DMS53 treated with DMSO at 0.1 percent for 48 hours (cell line): ENCODE measurements around the gene PRKAG1.
A peak's percentile ranks its signal among the peaks of the same experiment; 100 is the strongest.

Experiments used
- DNase-seq: peaks from one replicate; lab custom pipeline; 2025; ENCODE audit not compliant: unreplicated experiment; lab: John Stamatoyannopoulos, UW

Gene PRKAG1

DNA sequence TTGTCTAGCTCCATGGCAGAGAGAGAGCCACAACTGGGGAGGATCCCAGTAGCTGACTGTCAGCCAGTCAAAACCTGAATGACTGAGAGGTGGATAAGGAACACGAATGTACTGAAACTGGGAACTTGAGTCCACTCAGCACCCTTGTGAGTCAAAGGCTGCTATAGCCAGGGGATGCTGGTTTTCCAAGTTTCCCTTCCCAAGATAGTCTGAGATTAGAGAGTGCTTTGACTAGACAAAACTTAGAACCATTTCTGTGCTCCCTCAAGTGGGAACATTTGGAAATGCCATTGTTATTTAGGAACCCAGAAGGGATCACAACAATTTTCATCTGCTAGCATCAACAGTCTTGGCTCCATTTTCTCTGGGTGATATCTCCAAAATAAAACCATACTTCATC lies 4.0 kb downstream of the PRKAG1 start:
- DNase-seq = no peak

DNA sequence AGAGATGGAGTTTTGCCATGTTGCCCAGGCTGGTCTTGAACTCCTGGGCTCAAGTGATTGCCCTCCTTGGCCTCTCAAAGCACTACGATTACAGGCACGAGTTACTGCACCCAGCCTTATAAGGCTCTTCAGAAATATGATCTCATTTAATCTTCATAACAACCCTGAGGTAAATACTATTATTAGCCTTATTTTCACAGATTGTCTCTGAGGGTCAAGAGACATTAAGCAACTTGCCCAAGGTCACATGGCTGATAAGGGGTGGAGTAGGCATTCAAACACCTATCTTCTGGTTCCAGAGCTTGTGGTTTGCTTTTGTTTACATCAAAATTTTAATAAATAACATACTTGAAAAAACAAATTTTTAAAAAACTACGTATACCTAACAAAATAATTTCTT lies 5.1 kb downstream of the PRKAG1 start:
- no peak for DNase-seq

DNA sequence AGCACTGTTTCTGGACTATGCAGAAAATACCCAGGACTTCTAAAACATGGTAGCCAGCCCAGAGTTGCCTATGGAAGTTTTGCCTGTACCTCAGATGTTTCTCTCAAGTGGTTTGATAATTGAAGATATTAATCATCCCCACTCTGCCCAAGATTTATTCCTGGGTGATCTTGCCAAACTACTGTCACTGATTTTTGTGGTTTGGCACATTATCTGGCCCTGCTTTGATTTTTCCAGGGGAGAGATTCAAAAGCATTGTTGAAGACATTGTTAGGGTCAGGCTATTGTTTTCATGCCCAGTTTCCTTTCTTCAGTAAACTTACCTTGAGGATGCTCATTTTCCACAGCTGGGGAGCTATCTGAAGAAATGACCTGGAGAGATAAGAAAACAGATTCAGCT lies 5.8 kb downstream of the PRKAG1 start:
- DNase-seq = no peak

DNA sequence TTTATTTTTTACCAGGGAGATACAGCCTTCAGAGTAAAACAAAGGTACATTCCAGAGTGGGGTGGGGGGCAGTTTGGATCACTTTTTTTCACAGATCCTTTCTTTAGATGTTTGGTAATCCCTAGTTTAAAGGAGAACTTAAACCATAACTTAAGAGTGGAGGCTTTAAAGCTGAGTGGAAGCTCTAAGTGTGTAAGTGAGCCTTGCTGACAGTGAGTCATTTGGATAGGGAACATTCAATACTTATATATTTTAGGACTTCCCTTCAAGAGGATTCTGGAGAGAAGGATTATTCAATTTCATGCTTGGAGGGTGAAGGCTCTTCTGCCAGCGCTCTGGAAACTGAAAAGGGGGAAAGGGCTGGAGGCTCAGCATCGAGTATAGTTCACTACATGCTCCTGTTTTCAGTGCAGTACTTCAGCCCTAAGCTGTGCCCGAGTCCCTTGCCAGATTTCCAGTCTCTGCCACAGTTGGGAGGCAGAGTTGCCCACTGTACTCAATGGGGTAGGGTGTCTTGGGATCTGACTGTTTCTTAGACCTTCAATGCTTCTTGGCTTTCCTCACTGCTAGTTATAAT lies 8.4 kb downstream of the PRKAG1 start:
- no peak for DNase-seq

DNA sequence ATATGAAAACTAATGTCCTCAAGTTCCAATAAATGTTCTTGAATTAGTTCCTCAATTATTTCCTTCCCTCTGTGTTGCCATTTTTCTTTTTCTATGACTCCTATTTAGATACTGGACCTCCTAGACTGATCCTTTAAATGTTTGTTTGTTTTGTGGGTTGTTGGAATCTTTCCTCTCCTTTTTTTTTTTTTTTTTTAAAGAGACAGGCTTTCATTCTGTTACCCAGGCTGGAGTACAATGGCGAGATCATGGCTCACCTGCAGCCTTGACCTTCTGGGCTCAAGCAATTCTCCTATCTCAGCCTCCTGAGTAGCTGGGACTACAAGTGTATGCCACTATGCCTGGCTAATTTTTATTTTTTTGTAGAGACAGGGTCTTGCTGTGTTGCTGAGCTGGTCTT lies 9.6 kb downstream of the PRKAG1 start:
- DNase-seq = no peak

DNA sequence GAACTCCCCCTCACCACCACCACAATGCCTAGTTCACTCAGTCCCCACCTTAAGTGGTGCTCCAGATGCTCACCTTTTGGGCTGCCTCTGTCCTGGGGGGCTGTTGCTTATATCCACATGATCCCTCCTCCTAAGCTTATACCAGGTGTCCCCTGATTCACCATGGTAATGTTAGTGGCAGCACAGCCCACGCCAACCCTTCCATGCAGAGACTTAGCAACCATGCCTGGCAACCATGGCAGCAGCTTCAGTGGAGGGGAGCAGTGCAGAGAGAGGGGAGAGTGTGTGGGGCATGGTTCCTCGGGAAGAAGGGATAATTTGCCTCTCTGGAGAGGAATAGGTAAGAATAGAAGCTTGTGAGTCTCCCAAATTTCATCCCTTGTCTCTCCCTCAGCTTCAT lies 18.2 kb downstream of the PRKAG1 start:
- DNase-seq = no peak

DNA sequence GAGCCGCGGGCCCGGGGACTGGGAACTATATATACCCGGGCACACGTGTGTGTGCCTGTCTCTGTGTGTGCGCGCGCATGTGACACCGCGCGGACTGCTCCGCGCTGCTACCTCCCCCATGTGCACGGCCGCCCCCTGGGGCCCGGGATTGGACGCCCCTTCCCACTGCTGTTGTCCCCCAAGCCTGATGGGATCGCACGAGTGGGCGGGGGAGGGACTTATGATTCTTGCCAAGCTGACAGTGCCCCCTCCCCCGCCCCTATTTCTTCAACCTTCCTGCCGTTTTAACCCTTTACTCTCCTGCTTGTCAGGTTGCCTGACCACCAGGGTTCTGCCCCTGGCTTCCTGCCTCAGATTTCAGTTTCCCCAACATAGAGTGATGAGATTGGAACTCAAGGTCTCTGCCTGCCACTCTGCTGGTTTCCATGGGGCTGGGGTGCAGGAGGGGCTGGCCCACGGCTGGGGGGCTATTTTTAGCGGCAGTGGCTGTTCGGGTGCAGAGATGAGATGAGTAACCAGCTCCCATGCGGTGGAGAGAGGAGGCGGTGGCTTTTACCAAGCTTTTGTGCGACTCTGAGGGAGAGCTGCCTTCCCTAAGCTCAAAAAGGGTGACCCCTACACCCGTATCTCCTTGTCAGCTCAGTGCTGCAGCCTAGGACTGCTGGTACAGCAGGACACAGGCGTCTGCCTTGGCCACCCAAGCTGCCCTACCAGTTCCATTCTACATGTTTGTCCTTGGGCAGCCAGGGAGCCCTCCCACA lies 19.0 kb downstream of the PRKAG1 start, which contains the start of gene DDN:
DDN (minus strand) TSS at position 5 of the 761 bp plus-strand sequence. CDS start 88 bp downstream, outside the sequence.
- peak; percentile 36 for DNase-seq

DNA sequence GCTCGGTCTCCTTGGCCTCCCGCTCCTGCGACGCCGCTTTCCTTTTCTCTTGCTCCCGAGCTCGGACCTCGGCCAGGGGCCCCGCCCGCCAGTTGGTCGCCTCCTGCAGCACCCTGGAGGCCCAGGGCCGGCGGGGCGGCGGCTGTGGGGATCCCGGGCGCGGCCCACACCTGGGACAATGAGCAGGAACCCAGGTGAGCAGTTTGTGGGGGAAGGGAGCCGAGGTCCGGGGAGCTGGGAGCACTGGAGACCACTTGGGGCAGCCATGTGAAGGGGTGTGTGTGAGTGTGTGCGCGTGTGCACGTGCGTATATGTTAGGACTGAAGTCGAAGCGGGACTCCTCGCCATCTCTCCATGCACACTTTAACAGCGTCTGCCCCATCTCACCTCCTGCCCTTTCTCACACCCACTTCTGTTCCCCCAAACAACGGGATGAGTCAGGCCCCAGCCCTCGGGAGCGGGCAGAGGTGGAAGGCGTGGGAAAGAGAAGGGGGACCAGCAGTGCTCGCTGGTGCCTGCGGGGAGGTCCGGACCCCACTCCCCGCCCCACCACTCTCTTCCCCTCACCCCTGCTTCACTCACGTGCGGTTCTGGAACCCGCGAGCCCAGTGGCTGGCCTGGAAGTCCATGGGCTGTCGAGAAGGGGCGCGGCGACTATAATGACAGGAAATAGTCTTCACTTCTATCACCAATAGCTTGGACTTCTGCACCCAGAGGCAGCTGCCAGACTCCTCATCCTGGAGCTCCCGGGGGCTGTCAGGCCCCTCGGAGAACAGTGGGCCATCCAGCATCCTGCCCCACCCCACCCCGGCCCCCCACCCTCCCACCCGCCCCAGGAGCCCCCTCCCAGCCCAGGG lies 19.9 kb downstream of the PRKAG1 start:
- DNase-seq = no peak

DNA sequence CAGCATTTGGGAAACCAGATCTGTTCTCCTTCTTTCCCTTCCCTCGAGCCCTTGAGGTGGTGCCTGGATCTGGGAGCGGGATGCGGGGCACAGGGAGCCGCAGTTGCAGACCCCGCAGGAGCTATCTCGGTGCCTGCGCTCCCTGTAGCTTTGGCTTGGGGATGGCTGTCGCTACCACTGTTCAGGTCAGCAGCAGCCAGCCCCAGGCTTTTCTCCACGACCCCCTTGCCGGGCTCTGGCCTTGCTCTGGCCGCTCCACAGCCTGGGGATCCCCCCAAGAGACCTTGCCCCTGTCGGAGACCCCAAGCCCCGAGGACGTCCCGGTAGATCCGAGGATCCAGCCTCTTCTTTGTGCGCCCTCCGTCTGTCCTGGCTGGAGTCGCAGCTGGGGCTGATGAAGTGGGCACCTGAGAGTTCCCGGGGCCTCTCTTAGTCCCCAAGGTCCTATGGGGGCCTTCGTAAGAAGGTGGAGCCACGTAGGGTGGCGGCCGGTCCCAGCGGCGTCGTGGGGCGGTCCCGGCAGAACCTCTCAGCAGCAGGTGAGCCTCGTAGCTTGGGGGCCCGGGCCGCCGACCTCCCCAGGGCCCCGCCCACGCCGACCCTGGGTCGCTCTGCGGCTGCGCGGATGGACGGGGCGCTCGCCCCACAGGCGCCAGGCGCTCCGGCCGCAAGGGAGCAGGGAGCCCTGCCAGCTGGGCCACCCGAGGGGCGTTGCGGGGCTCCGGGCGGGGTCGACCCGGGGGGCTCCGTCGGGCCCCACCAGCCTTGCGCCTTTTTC lies 20.7 kb downstream of the PRKAG1 start:
- DNase-seq = peak; percentile 45

DNA sequence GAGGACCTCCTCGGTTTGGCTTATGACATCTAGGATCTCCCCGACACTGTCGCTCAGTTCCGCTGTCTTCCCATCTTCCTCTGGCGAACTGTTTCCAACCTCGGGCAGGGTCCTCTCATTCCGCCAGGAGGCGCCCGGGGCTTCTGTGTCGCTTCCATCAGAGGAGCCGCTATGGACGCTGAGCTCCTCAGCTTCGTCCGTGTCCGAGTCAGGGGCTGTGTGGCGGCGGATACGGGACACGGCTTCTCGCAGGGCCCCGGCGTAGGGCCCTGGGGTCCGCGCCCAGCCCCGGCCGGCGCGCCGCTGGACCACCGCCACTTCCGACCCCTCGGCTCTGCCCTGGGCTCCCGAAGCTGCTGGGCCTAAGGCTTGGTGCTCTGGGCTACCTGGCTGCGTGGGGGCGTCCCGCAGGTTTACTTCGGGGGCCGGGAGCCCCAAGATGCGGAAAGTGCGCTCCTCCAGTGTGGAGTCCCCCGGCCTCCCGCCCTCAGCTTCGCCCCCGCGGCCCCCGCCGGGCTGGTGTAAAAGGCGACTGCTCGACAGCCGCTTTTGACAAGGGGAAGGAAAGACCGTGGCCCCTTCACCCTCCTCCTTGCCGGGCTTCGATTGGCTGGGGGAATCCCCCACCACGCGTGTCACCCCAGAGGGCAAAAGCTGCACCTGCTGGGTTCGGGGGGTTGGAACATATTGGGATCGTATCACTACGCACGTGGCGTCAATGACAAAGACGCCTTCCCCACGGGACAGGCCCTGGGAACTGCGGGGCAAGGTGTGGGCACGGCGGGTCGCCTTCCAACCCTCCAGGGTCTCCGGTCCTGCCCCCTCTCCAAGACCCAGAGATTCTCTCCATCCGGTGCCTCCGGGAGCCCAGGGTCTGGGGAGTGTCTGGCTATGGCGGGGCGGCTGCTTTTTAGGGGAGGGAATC lies 21.5 kb downstream of the PRKAG1 start:
- peak; percentile 70 for DNase-seq

DNA sequence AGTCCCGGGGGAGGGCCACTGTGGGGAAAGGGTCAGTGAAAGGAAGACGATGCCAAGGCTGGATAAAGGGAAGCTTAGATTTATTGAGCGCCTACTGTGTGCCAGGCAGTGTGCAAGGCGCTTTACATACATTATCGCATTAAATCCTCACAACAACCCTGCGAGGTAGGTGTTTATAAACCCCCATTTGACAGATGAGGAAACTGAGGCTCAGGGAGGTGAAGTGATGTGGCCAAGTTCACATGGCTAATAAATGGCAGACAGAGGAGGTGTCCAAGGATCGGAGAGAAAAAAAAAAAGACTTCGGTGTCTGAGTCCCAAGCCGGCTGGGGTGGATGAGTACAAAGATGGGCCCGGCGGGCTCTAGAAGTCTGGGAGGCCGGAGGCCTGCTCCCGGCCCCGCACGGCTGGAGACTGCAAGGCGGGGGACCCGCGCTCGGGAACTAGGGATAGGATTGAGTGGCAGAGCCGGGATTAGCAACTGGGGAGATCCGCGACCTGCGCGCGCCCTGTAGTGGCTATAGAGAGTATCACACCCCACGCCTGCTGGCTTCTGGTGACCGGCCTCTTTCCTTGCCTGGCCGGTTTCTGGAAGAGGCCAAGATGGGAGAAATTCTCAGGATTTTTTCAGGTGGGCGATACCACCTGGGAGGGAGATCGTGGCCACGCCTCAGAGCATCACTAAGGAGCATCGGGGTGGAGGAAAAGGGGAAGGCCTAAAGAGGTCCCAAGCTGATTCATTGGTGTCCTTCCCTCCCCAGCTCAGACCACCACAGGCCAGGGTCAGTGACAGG lies 23.3 kb downstream of the PRKAG1 start:
- DNase-seq = peak; percentile 73

DNA sequence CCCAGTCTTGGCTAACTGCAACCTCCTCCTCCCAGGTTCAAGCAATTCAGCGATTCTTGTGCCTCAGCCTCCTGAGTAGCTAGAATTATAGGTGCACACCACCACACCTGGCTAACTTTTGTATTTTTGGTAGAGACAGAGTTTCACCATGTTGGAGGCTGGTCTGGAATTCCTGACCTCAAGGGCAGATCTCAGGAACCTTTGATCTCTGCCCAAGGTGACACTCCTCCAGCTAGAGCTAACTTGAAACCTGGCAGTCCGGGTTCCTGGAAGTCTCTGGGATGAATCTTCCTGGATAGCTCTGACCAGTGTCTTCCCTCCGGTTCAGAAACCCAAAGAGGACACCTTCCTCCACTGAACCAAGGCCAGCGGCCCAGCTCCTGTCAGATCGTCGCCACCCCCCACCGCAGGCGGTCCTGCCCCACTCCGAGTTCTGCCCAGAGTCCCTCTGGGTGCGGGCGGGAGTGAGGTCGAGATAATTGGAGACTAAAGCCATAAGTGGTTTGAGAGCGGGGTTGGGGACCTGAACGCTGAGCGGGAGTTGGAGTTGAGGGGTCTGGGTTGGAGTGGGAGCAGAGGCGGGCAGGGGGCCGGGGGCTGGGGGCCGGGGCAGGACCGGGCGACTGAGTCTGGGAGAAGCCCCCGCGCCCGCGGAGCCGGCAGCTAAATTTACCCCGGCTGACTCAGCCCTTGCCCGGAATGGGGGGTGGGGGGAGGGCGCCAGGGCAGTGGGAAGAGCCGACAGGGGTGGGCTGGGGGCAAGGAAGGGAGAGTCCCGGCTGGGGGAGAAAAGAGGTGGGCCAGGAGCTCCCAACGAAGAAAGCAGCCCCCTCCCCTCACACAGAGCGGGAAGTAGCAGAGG lies 24.1 kb downstream of the PRKAG1 start:
- no peak for DNase-seq

DNA sequence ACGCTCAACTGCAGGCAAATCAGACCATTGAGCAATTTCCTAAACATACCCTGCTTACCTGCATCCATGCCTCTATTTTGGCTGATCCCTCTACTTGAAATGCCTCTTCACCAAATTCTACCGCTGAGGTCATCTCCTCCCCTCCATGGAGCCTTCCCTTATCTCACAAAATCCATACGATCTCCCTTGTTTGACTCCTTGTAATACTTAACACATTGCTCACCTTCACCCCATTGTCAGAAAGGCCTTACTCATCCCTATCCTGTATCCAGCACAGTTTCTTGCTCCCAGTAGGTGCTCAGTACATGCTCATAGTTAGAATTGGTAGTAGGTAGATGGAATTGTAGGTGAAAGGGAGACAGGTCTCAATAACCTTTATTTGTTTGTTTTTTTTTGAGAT lies 24.8 kb downstream of the PRKAG1 start:
- DNase-seq = no peak

DNA sequence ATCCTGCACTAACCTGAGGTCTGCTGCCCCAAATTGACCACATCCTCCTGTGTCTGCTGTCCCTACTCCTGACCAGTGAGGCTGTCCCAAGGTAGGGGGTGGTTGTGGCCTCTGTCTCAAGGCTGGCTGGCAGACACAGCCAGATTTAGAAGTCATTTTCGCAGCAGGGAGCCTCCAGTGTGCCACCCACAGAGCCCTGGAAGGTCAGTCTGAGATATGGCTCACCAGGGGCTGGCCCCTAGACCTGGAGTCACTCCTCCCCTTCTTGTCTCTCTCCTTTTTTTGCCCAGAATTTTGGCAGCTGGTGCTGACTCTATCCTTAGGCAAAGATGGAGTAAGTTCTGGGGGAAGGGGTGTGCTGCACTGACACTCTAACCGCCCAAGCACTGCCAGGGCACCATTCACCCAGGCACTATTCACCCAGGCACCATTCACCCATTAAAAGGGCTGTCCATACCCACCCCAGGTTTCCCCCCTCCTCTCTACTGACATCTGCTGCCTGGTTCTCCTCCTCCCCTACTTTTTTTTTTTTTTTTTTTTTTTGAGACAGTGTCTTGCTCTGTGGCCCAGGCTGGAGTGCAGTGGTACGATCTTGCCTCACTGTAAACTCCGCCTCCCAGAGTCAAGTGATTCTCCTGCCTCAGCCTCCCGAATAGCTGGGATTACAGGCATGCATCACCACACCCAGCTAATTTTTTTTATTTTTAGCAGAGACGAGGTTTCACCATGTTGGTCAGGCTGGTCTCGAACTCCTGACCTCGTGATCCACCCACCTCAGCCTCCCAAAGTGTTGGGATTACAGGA lies 27.1 kb downstream of the PRKAG1 start:
- no peak for DNase-seq

DNA sequence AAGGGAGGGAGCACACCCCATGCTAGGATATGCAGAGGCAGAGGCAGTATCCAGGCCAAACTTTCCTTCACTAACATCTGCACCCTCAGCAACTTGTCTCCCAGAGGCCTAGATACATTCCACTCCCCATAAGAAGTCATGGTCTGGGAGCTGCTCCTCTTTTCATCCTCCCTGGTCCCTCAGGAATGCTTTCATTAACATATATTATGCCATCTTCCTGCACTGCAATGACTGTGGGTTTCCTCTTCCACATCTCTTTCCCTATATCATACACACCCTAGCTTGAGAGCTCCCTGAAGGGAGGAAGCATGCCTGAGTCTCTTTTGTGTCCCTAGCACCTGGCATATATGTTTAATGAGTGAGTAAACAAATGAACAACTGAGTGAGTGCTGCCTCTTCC lies 28.0 kb downstream of the PRKAG1 start:
- peak; percentile 68 for DNase-seq

DNA sequence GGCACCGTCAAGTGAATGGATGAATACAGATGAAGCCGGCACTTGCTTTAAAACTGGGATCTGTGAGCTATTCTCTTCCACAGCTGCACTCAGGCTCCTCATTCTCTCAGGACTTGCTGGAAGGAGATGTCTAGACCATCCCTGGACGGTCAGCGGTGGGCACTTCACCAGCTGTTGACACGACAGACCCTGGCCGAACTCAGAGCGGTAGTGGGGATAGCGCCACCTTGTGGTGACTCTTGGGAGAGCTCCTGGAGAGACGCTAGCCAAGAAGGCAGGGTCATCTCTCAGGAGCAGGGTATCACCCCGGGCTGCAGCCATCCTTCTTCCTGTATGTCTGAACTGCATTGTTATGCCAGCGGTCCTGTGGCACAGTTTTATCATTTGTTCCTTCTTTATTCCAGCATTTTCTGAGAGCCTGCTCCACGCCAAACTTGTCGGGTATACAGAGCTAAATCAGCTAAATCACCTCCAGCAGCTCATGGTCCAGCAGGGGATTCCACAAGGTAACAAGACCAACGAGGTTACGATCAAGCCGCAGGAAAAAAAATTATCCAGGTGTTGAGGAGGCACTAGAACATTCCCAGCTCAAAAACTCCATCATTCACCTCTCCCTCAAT lies 30.4 kb downstream of the PRKAG1 start:
- DNase-seq = peak; percentile 54

DNA sequence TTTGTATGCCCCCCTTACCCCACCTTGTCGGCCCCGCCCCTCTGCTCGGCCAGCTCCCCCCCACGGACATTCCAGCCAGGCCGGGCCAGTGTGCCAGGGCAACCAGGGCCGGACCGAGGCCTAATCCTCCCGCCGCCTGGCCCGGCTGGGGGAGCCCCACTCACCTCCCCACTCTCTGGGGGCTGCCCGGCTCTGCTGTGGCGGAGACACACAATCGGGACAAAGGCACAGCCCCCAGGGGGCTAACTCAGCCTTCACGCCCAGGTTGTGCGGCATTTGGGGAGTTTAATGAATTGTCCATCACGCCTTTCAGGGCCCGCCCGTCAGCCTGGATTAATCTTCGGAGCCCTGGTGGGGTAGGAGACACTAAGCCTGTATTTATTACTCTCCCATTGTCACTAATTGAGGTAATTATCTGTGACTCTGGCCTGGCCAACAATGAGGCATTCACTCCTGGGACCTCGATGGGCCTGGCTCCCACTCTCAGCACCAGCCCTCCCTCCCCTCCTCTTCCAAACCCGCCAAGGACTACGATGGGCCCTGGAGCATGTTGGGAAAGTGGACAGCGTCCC lies 31.8 kb downstream of the PRKAG1 start:
- no peak for DNase-seq
